Endothelial cell of umbilical vein (primary cell): ENCODE data around the gene ERRFI1.

ENCODE experiments used
- EZH2 ChIP-seq: IDR thresholded peaks from 2 replicates; pipeline ENCODE4 v1.6.1; 2012; ENCODE audit warnings: borderline replicate concordance, low read depth, mild to moderate bottlenecking, moderate library complexity, low read length, inconsistent platforms; ENCODE audit not compliant: severe bottlenecking
- FOS ChIP-seq: IDR thresholded peaks from 2 replicates; pipeline ENCODE4 v1.6.1; 2011; ENCODE audit warnings: mild to moderate bottlenecking, low read length, moderate library complexity, borderline replicate concordance; ENCODE audit not compliant: insufficient read depth
- GATA2 ChIP-seq: IDR thresholded peaks from 2 replicates; pipeline ENCODE4 v1.7.0; 2011; ENCODE audit warnings: low read depth, mild to moderate bottlenecking, moderate library complexity, mixed read lengths, low read length; ENCODE audit not compliant: insufficient read length, insufficient read depth
- MYC ChIP-seq: IDR thresholded peaks from one replicate; pipeline ENCODE4 v1.6.1; 2011; ENCODE audit warnings: mild to moderate bottlenecking, low read depth, low read length
- POLR2AphosphoS5 ChIP-seq: IDR thresholded peaks from 2 replicates; pipeline ENCODE4 v1.6.1; 2012; ENCODE audit warnings: low read depth, mild to moderate bottlenecking, control low read depth, low read length, moderate library complexity; ENCODE audit not compliant: insufficient read depth
- TF ChIP-seq, protein P1 (sequence below), 2 donors: IDR thresholded peaks; 1 replicate in 1 of 2; 2 replicates in 1 of 2; pipeline ENCODE4 v1.5.1; 2011; ENCODE audit warnings: low read length in 2 of 2, mild to moderate bottlenecking in 2 of 2, moderate library complexity in 2 of 2, control low read depth in 1 of 2, inconsistent platforms in 1 of 2, low read depth in 1 of 2; ENCODE audit not compliant: insufficient read depth in 1 of 2; ENCODE audit errors: extremely low read depth in 1 of 2
- TF ChIP-seq, protein P2 (sequence below): IDR thresholded peaks from 2 replicates; pipeline ENCODE4 v1.6.1; 2011; ENCODE audit not compliant: insufficient read depth, insufficient read length

DNA sequence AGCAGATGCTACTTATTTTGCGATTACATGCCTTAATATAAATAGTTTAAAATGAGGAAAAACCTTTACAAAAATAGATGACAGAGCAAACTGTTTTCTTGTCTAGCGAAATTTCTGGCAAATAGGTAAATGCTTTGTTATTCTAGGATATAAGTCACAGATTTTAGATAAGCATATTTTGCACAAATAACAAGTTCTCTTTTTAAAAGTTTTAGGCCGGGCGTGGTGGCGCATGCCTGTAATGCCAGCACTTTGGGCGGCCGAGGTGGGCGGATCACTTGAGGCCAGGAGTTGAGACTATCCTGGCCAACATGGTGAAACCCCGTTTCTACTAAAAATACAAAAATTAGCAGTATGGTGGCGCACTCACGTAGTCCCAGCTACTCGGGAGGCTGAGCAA, 20.3 kb upstream of the ERRFI1 start:
- TF ChIP-seq, protein P1, sequence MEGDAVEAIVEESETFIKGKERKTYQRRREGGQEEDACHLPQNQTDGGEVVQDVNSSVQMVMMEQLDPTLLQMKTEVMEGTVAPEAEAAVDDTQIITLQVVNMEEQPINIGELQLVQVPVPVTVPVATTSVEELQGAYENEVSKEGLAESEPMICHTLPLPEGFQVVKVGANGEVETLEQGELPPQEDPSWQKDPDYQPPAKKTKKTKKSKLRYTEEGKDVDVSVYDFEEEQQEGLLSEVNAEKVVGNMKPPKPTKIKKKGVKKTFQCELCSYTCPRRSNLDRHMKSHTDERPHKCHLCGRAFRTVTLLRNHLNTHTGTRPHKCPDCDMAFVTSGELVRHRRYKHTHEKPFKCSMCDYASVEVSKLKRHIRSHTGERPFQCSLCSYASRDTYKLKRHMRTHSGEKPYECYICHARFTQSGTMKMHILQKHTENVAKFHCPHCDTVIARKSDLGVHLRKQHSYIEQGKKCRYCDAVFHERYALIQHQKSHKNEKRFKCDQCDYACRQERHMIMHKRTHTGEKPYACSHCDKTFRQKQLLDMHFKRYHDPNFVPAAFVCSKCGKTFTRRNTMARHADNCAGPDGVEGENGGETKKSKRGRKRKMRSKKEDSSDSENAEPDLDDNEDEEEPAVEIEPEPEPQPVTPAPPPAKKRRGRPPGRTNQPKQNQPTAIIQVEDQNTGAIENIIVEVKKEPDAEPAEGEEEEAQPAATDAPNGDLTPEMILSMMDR (IDR thresholded peaks at IDR 0.05; ENCODE audit: extremely low read depth in 1 of 2, insufficient read depth in 1 of 2, low read depth in 1 of 2, low read length in 2 of 2) = no peak
- TF ChIP-seq, protein P2, sequence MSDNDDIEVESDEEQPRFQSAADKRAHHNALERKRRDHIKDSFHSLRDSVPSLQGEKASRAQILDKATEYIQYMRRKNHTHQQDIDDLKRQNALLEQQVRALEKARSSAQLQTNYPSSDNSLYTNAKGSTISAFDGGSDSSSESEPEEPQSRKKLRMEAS = no peak
- TF ChIP-seq MYC (no peak), POLR2AphosphoS5 (no peak), GATA2 (peak; percentile 38), EZH2 (no peak), FOS (no peak)
